Measurements from ENCODE around the gene ARRDC5. TPM values are rescaled to one million over a fixed set of nuclear protein-coding genes. Genes with fewer than 3 reads are reported as not detected.
"Not testable (repeated sequence)": the region's sequence is repeated elsewhere in the genome, so short reads cannot be mapped to it uniquely, and the experiment has no call there.

The ARRDC5 gene
- total RNA-seq, 2 experiments from 2014 or later, result 7.5 to 8.8 TPM

DNA sequence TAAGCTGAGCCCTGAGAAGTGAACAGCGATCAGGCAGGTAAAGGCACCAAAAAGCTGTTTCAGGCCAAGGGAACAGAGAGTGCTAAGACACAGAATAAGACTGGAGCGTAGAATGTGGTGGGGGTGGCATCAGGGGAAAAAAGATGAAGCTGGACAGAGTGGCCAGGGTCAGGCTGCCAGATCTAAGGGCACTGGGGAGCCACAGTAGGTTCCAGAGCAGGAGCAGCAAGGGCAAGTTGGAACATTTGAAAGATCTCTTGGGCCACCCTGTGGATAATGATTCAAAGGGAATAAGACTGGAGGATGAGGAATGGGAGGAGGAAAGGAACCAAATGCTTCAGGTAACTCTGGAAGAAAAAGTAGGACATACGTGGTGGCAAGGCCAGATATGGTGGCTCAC, 28.8 kb downstream of the ARRDC5 start:
- no peak for DNase-seq
- no peaks in the 10 kb centered on the region for H3K9me3 Mint-ChIP-seq
- H3K27me3 Mint-ChIP-seq, result peaks cover 8% of the 10 kb centered on the region
- H3K4me3 Mint-ChIP-seq, result no peak overlapping the region
- H3K36me3 Mint-ChIP-seq, result no peaks in the 10 kb centered on the region
- no peak overlapping the region for H3K27ac Mint-ChIP-seq
- H3K4me1 Mint-ChIP-seq, result peaks cover 17% of the 10 kb centered on the region
- no peak for ATAC-seq (ENCODE audit: low read depth)
- POLR2A ChIA-PET, result interaction anchor here (0.6 to 1.7 kb wide), 3 partner anchors 37 to 483 kb away, joined by 3 to 6 read pairs (median 5); no protein-coding TSS in a partner anchor

DNA sequence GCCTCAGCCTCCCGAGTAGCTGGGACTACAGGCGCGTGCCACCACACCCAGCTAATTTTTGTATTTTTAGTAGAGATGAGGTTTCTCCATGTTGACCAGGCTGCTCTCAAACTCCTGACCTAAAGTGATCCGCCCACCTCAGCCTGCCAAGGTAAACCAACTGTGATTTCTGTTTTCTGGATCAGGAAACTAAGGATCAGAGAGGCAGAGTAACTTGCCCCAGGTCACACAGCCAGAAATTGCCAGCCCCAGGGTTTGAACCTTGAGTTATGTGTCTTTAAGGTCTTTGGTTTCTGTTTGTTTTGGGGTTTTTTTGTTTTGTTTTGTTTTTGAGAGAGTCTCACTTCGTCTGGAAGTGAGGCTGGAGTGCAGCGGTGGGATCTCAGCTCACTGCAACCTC, 31.0 kb downstream of the ARRDC5 start:
- H3K27ac Mint-ChIP-seq, result no peak overlapping the region
- peaks cover 8% of the 10 kb centered on the region for H3K27me3 Mint-ChIP-seq
- H3K36me3 Mint-ChIP-seq, result no peaks in the 10 kb centered on the region
- DNase-seq, result no peak
- H3K9me3 Mint-ChIP-seq, result no peaks in the 10 kb centered on the region
- peaks cover 20% of the 10 kb centered on the region for H3K4me1 Mint-ChIP-seq
- H3K4me3 Mint-ChIP-seq, result no peak overlapping the region
- POLR2A ChIA-PET, result interaction anchor here (2.0 kb wide), 1 partner anchor 43 kb away, joined by 5 read pairs; no protein-coding TSS in a partner anchor
- ATAC-seq (ENCODE audit: low read depth), result no peak

DNA sequence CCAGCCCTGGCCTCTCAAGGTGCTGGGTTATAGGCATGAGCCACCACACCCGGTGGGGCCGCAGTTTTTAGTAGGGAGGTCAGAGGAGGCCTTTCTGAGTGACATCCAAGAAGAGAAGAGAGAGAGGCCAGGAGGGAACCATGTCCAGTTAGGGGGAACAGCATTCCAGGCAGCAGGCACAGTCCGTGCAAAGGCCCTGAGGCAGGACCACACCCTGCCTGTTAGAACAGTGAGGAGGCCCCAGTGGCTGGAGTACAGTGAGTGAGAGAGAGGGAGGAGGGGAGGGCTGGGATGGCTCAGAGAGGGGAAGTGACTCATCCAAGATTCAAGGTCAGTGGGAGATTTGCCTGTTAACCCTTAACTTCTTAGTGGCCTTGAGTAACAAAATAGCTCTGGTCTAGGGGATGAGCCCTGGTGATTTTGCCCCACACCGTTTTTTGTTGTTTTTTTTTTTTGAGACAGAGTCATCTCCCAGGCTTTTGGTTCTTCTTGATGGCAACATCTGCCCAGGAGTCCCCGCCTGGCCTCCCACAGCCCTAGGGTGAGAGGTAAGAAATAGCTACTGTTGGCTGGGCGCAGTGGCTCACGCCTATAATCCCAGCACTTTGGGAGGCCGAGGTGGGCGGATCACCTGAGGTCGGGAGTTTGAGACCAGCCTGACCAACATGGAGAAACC, 32.5 kb downstream of the ARRDC5 start:
- no peak overlapping the region for H3K4me3 Mint-ChIP-seq
- no peaks in the 10 kb centered on the region for H3K36me3 Mint-ChIP-seq
- no peaks in the 10 kb centered on the region for H3K9me3 Mint-ChIP-seq
- no peak for DNase-seq
- ATAC-seq (ENCODE audit: low read depth), result no peak
- peaks cover 8% of the 10 kb centered on the region for H3K27me3 Mint-ChIP-seq
- peaks cover 20% of the 10 kb centered on the region for H3K4me1 Mint-ChIP-seq
- no peak overlapping the region for H3K27ac Mint-ChIP-seq
- POLR2A ChIA-PET, result interaction anchor here (1.5 kb wide), 1 partner anchor 46 kb away, joined by 6 read pairs; no protein-coding TSS in a partner anchor

DNA sequence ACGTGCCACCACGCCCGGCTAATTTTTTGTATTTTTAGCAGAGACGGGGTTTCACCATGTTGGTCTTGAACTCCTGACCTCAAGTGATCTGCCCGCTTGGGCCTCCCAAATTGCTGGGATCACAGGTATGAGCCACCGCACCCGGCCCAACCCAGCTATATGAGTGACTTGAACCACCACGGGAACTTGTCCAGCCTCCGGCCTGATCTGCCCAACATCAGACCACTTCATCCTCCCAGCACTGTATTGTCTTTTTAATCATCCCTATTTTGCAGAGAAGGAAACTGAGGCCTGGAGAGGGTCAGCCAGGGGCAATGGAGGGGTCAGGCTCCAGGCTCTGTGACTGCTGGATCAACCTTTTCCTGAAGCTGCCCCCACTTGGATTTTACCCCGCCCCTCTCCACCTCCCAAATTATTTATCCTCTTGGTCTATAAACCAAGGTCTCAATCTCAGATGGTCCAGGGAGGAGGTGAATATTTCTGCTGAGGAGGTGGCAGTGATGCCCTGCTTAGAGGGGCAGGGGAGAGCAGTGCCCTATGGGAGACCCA, 34.3 kb downstream of the ARRDC5 start:
- Mint-ChIP-seq H3K27ac (peak overlapping the region; percentile 70), H3K36me3 (no peaks in the 10 kb centered on the region), H3K9me3 (no peaks in the 10 kb centered on the region), H3K4me1 (peaks cover 21% of the 10 kb centered on the region), H3K27me3 (peaks cover 8% of the 10 kb centered on the region), H3K4me3 (peak overlapping the region; percentile 85)
- no peak for ATAC-seq (ENCODE audit: low read depth)
- DNase-seq, result no peak
- POLR2A ChIA-PET, result interaction anchor here (0.8 to 2.3 kb wide), 4 partner anchors 44 to 144 kb away, joined by 3 to 9 read pairs (median 4); no protein-coding TSS in a partner anchor

GRCh38 chr19:4867534-4868285, 35.0 kb downstream of the ARRDC5 start, which contains the start of gene PLIN3:
Gene PLIN3 (minus strand): TSS chr19:4867667. CDS start chr19:4861394, 6,273 bp downstream.
- ATAC-seq (ENCODE audit: low read depth) (peak; percentile 85), DNase-seq (peak; percentile 94)
- H3K36me3 Mint-ChIP-seq, result no peaks in the 10 kb centered on the region
- H3K27me3 Mint-ChIP-seq, result peaks cover 8% of the 10 kb centered on the region
- POLR2A ChIA-PET, result interaction anchor here (0.8 to 2.3 kb wide), 6 partner anchors 45 to 143 kb away, joined by 3 to 9 read pairs (median 3); no protein-coding TSS in a partner anchor
- peak within 1 kb of the TSS; percentile 85 for H3K4me3 Mint-ChIP-seq
- H3K27ac Mint-ChIP-seq, result peak within 1 kb of the TSS; percentile 70
- peaks cover 20% of the 10 kb centered on the region for H3K4me1 Mint-ChIP-seq
- H3K9me3 Mint-ChIP-seq, result no peaks in the 10 kb centered on the region

DNA sequence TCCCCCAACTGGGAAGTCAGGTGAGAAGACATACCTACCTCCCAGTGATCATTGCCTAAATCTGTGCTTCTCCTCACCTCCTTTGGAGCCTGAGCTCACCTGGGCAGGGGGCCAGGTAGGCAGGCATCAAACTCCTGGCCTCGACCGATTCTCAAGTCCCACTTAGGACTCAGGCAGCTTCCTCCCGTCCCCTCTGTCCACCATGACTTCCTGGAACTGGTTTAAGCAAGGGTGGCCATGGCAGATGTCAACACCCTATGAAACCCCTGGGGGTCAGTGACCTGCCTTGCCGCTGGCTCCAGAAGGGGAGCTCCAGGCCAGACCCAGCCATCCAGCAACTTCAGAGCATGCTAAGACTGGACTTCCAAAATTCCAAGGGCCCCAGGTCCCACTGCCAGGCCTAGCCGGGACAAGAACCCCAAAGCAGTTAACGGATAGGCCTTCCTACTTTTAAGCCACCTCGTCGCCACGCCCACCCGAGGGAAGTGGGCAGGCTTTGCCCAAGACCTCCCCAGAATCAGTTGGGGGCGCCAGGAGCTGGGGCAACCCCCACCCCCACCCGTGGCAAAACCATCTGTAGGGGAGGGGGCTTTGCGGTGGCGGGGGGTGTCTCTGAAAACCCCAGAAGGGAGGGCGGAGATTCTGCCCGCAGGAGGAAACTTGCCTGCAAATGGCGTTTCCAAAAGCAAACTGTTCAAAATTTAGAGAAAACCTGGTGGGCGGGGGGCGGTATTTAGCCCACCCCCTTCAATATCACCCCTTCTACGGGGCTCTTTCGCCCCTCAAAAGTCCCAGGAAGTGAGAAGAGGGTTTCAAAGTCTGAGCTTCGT, 35.9 kb downstream of the ARRDC5 start:
- peak overlapping the region; percentile 70 for H3K27ac Mint-ChIP-seq
- DNase-seq (peak; percentile 68), ATAC-seq (ENCODE audit: low read depth) (no peak)
- H3K9me3 Mint-ChIP-seq, result no peaks in the 10 kb centered on the region
- POLR2A ChIA-PET, result interaction anchor here (0.6 to 2.3 kb wide), 8 partner anchors 35 to 816 kb away, joined by 3 to 9 read pairs (median 3); partner anchors contain the start of gene KDM4B
- H3K27me3 Mint-ChIP-seq, result peaks cover 4% of the 10 kb centered on the region
- peak overlapping the region; percentile 85 for H3K4me3 Mint-ChIP-seq
- no peaks in the 10 kb centered on the region for H3K36me3 Mint-ChIP-seq
- peaks cover 17% of the 10 kb centered on the region for H3K4me1 Mint-ChIP-seq

GRCh38 chr19:4861147-4861546, 41.5 kb downstream of the ARRDC5 start:
- Mint-ChIP-seq H3K27ac (no peak overlapping the region), H3K27me3 (no peaks in the 10 kb centered on the region), H3K4me3 (no peak overlapping the region), H3K9me3 (no peaks in the 10 kb centered on the region), H3K36me3 (no peaks in the 10 kb centered on the region), H3K4me1 (peaks cover 4% of the 10 kb centered on the region)
- DNase-seq, result no peak
- no peak for ATAC-seq (ENCODE audit: low read depth)
- POLR2A ChIA-PET, result no interaction called here

DNA sequence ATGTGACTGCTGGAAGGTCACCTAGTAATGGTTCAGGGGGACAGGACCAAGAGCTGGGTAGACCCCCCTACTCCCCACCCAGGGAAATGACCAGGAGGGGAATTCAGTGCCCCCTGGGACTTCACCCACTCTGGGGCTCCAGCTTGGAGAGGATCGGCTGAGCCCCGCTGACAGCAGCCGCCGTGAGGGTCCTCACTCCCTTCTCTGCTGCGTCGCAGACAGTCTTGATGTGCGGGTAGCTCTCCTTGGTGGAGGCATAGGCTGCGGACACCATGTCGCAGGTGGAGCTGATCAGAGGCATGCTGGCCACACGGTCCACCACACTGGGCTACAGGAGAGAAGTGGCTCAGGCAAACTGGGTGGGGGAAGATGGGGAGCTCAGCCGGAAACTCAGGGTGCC, 43.0 kb downstream of the ARRDC5 start:
- POLR2A ChIA-PET, result no interaction called here
- no peaks in the 10 kb centered on the region for H3K27me3 Mint-ChIP-seq
- peaks cover 3% of the 10 kb centered on the region for H3K4me1 Mint-ChIP-seq
- H3K27ac Mint-ChIP-seq, result no peak overlapping the region
- H3K9me3 Mint-ChIP-seq, result no peaks in the 10 kb centered on the region
- ATAC-seq (ENCODE audit: low read depth) (no peak), DNase-seq (no peak)
- H3K4me3 Mint-ChIP-seq, result no peak overlapping the region
- no peaks in the 10 kb centered on the region for H3K36me3 Mint-ChIP-seq

- H3K36me3 Mint-ChIP-seq; H3K9me3 Mint-ChIP-seq; H3K27me3 Mint-ChIP-seq; DNase-seq; H3K4me3 Mint-ChIP-seq; ATAC-seq (ENCODE audit: low read depth); POLR2A ChIA-PET; H3K4me1 Mint-ChIP-seq; H3K27ac Mint-ChIP-seq: not testable (repeated sequence)
These were observed 46.2 kb downstream of the ARRDC5 start for GRCh38 chr19:4856468-4856867.

DNA sequence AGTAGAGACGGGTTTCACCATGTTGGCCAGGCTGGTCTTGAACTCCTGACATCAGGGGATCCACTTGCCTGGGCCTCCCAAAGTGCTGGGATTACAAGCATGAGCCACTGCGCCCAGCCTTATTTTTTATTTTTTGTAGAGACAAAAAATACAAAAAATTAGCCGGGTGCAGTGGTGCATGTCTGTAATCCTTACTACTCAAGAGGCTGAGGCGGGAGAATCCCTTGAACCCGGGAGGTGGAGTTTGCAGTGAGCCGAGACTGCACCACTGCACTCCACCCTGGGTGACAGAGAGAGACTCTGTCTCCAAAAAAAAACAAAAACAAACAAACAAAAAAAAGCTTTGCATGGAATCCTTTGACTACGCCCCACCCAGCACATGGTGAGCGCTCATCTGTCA, 49.2 kb downstream of the ARRDC5 start:
- H3K27me3 Mint-ChIP-seq; H3K9me3 Mint-ChIP-seq; H3K27ac Mint-ChIP-seq; H3K4me3 Mint-ChIP-seq; H3K36me3 Mint-ChIP-seq; H3K4me1 Mint-ChIP-seq; POLR2A ChIA-PET; ATAC-seq (ENCODE audit: low read depth); DNase-seq: not testable (repeated sequence)

- H3K9me3 Mint-ChIP-seq, result no peaks in the 10 kb centered on the region
- DNase-seq, result no peak
- ATAC-seq (ENCODE audit: low read depth), result no peak
- POLR2A ChIA-PET, result no interaction called here
- H3K27ac Mint-ChIP-seq, result no peak overlapping the region
- no peak overlapping the region for H3K4me3 Mint-ChIP-seq
- H3K36me3 Mint-ChIP-seq, result peaks cover 3% of the 10 kb centered on the region
- H3K27me3 Mint-ChIP-seq, result no peaks in the 10 kb centered on the region
- peaks cover 2% of the 10 kb centered on the region for H3K4me1 Mint-ChIP-seq
These were observed 50.2 kb downstream of the ARRDC5 start for GRCh38 chr19:4852484-4852883.

GRCh38 chr19:4851551-4852290, 51.0 kb downstream of the ARRDC5 start:
- peaks cover 2% of the 10 kb centered on the region for H3K4me1 Mint-ChIP-seq
- H3K9me3 Mint-ChIP-seq, result no peaks in the 10 kb centered on the region
- H3K4me3 Mint-ChIP-seq, result no peak overlapping the region
- POLR2A ChIA-PET, result interaction anchor here (0.6 to 1.0 kb wide), 2 partner anchors 13 to 42 kb away, joined by 3 to 5 read pairs; no protein-coding TSS in a partner anchor
- ATAC-seq (ENCODE audit: low read depth), result peak; percentile 82
- H3K27me3 Mint-ChIP-seq, result no peaks in the 10 kb centered on the region
- peaks cover 3% of the 10 kb centered on the region for H3K36me3 Mint-ChIP-seq
- peak; percentile 81 for DNase-seq
- H3K27ac Mint-ChIP-seq, result no peak overlapping the region

All from activated naive CD8-positive, alpha-beta T cell treated with anti-CD3 and anti-CD28 coated beads, Interleukin-2, amount 10 ng/mL, durations not matched to agents 7 days and 5 days (primary cell).